ENCODE results near the gene IGSF11. TPM values are rescaled to one million over a fixed set of nuclear protein-coding genes. Genes with fewer than 3 reads are reported as not detected.

The IGSF11 gene
- total RNA-seq, 2 experiments from 2014 or later, result 2.0 to 2.5 TPM

- POLR2A ChIA-PET, result no interaction called here
- ATAC-seq, result no peak
- no peak overlapping the region for H3K4me3 Mint-ChIP-seq
These were observed 9.4 kb downstream of the IGSF11 start for GRCh38 chr3:119025171-119025795.

GRCh38 chr3:119019767-119020518 is 14.7 kb downstream of the IGSF11 start:
- Mint-ChIP-seq H3K27ac (peak overlapping the region; percentile 43), H3K4me1 (ENCODE audit: low read depth) (peaks cover 4% of the 10 kb centered on the region), H3K27me3 (ENCODE audit: low read depth) (peaks cover 6% of the 10 kb centered on the region), H3K9me3 (ENCODE audit: insufficient read depth) (no peaks in the 10 kb centered on the region), H3K4me3 (no peak overlapping the region), H3K36me3 (ENCODE audit: low read depth) (no peaks in the 10 kb centered on the region)
- CTCF ChIA-PET, result no interaction called here
- ATAC-seq (no peak), DNase-seq (no peak)
- POLR2A ChIA-PET, result no interaction called here

More at GRCh38 chr3:119025171-119025795, 9.4 kb downstream of the IGSF11 start:
- CTCF ChIA-PET, result interaction anchor here (0.8 to 2.7 kb wide), 2 partner anchors 9 to 141 kb away, joined by 3 to 18 read pairs; partner anchors contain the start of gene IGSF11
- Mint-ChIP-seq H3K36me3 (ENCODE audit: low read depth) (no peaks in the 10 kb centered on the region), H3K27ac (no peak overlapping the region), H3K9me3 (ENCODE audit: insufficient read depth) (no peaks in the 10 kb centered on the region), H3K27me3 (ENCODE audit: low read depth) (peaks cover 8% of the 10 kb centered on the region), H3K4me1 (ENCODE audit: low read depth) (peaks cover under 1% of the 10 kb centered on the region)
- no peak for DNase-seq

GRCh38 chr3:119018690-119019463 is 15.8 kb downstream of the IGSF11 start:
- ATAC-seq (no peak), DNase-seq (no peak)
- ChIA-PET POLR2A (no interaction called here), CTCF (interaction anchor here (1.9 kb wide), 1 partner anchor 135 kb away, joined by 5 read pairs; no protein-coding TSS in a partner anchor)
- Mint-ChIP-seq H3K4me1 (ENCODE audit: low read depth) (peaks cover 4% of the 10 kb centered on the region), H3K27ac (no peak overlapping the region), H3K9me3 (ENCODE audit: insufficient read depth) (no peaks in the 10 kb centered on the region), H3K36me3 (ENCODE audit: low read depth) (no peaks in the 10 kb centered on the region), H3K27me3 (ENCODE audit: low read depth) (peaks cover 6% of the 10 kb centered on the region), H3K4me3 (no peak overlapping the region)

- no peak for ATAC-seq
These were observed 18.7 kb downstream of the IGSF11 start for GRCh38 chr3:119015942-119016341.

GRCh38 chr3:119013951-119014350 is 20.7 kb downstream of the IGSF11 start:
- H3K9me3 Mint-ChIP-seq (ENCODE audit: insufficient read depth), result no peaks in the 10 kb centered on the region
- ChIA-PET CTCF (no interaction called here), POLR2A (no interaction called here)
- no peaks in the 10 kb centered on the region for H3K36me3 Mint-ChIP-seq (ENCODE audit: low read depth)
- H3K27me3 Mint-ChIP-seq (ENCODE audit: low read depth), result peaks cover 4% of the 10 kb centered on the region
- H3K4me3 Mint-ChIP-seq, result no peak overlapping the region
- DNase-seq (no peak), ATAC-seq (no peak)
- H3K27ac Mint-ChIP-seq, result no peak overlapping the region
- H3K4me1 Mint-ChIP-seq (ENCODE audit: low read depth), result no peaks in the 10 kb centered on the region

More at GRCh38 chr3:119015942-119016341, 18.7 kb downstream of the IGSF11 start:
- no peaks in the 10 kb centered on the region for H3K9me3 Mint-ChIP-seq (ENCODE audit: insufficient read depth)
- DNase-seq, result no peak
- CTCF ChIA-PET, result interaction anchor here (0.8 to 1.0 kb wide), 2 partner anchors 18 to 131 kb away, joined by 3 to 4 read pairs; partner anchors contain the start of gene IGSF11
- POLR2A ChIA-PET, result no interaction called here
- peaks cover 4% of the 10 kb centered on the region for H3K27me3 Mint-ChIP-seq (ENCODE audit: low read depth)
- H3K36me3 Mint-ChIP-seq (ENCODE audit: low read depth), result no peaks in the 10 kb centered on the region
- no peak overlapping the region for H3K4me3 Mint-ChIP-seq
- no peak overlapping the region for H3K27ac Mint-ChIP-seq
- peaks cover 4% of the 10 kb centered on the region for H3K4me1 Mint-ChIP-seq (ENCODE audit: low read depth)

GRCh38 chr3:119011528-119011927 is 23.1 kb downstream of the IGSF11 start:
- no peak for DNase-seq
- POLR2A ChIA-PET, result no interaction called here
- Mint-ChIP-seq H3K27ac (peak overlapping the region; percentile 36), H3K4me3 (no peak overlapping the region), H3K27me3 (ENCODE audit: low read depth) (peaks cover 4% of the 10 kb centered on the region), H3K4me1 (ENCODE audit: low read depth) (no peaks in the 10 kb centered on the region), H3K36me3 (ENCODE audit: low read depth) (peaks cover 3% of the 10 kb centered on the region), H3K9me3 (ENCODE audit: insufficient read depth) (peaks cover 8% of the 10 kb centered on the region)
- ATAC-seq, result no peak
- CTCF ChIA-PET, result no interaction called here

- ATAC-seq, result no peak
- no peaks in the 10 kb centered on the region for H3K27me3 Mint-ChIP-seq (ENCODE audit: low read depth)
- ChIA-PET POLR2A (no interaction called here), CTCF (no interaction called here)
- no peaks in the 10 kb centered on the region for H3K9me3 Mint-ChIP-seq (ENCODE audit: insufficient read depth)
- no peaks in the 10 kb centered on the region for H3K36me3 Mint-ChIP-seq (ENCODE audit: low read depth)
- no peaks in the 10 kb centered on the region for H3K4me1 Mint-ChIP-seq (ENCODE audit: low read depth)
- H3K27ac Mint-ChIP-seq, result no peak overlapping the region
- DNase-seq, result no peak
- H3K4me3 Mint-ChIP-seq, result no peak overlapping the region
These were observed 37.5 kb downstream of the IGSF11 start for GRCh38 chr3:118997190-118997589.

GRCh38 chr3:118991775-118992174 is 42.9 kb downstream of the IGSF11 start:
- H3K4me1 Mint-ChIP-seq (ENCODE audit: low read depth), result peaks cover under 1% of the 10 kb centered on the region
- ChIA-PET CTCF (no interaction called here), POLR2A (no interaction called here)
- H3K36me3 Mint-ChIP-seq (ENCODE audit: low read depth), result no peaks in the 10 kb centered on the region
- H3K9me3 Mint-ChIP-seq (ENCODE audit: insufficient read depth), result no peaks in the 10 kb centered on the region
- no peaks in the 10 kb centered on the region for H3K27me3 Mint-ChIP-seq (ENCODE audit: low read depth)
- H3K4me3 Mint-ChIP-seq, result no peak overlapping the region
- no peak overlapping the region for H3K27ac Mint-ChIP-seq
- DNase-seq, result no peak
- no peak for ATAC-seq

- no peaks in the 10 kb centered on the region for H3K27me3 Mint-ChIP-seq (ENCODE audit: low read depth)
- ATAC-seq (no peak), DNase-seq (no peak)
- H3K4me1 Mint-ChIP-seq (ENCODE audit: low read depth), result peaks cover 4% of the 10 kb centered on the region
- H3K9me3 Mint-ChIP-seq (ENCODE audit: insufficient read depth), result no peaks in the 10 kb centered on the region
- H3K27ac Mint-ChIP-seq, result no peak overlapping the region
- H3K4me3 Mint-ChIP-seq, result no peak overlapping the region
- H3K36me3 Mint-ChIP-seq (ENCODE audit: low read depth), result no peaks in the 10 kb centered on the region
- POLR2A ChIA-PET, result no interaction called here
- CTCF ChIA-PET, result no interaction called here
These were observed 43.7 kb downstream of the IGSF11 start for GRCh38 chr3:118990823-118991560.

- ATAC-seq, result no peak
- POLR2A ChIA-PET, result no interaction called here
- H3K4me1 Mint-ChIP-seq (ENCODE audit: low read depth), result peaks cover 23% of the 10 kb centered on the region
- no peaks in the 10 kb centered on the region for H3K9me3 Mint-ChIP-seq (ENCODE audit: insufficient read depth)
- CTCF ChIA-PET, result interaction anchor here (0.6 to 1.0 kb wide), 2 partner anchors 100 to 104 kb away, joined by 3 read pairs; no protein-coding TSS in a partner anchor
- no peaks in the 10 kb centered on the region for H3K36me3 Mint-ChIP-seq (ENCODE audit: low read depth)
- no peaks in the 10 kb centered on the region for H3K27me3 Mint-ChIP-seq (ENCODE audit: low read depth)
- no peak overlapping the region for H3K27ac Mint-ChIP-seq
- no peak for DNase-seq
- no peak overlapping the region for H3K4me3 Mint-ChIP-seq
These were observed 46.2 kb downstream of the IGSF11 start for GRCh38 chr3:118988198-118989130.

GRCh38 chr3:118987477-118987876 is 47.2 kb downstream of the IGSF11 start:
- Mint-ChIP-seq H3K27ac (no peak overlapping the region), H3K9me3 (ENCODE audit: insufficient read depth) (no peaks in the 10 kb centered on the region), H3K4me3 (no peak overlapping the region), H3K4me1 (ENCODE audit: low read depth) (peaks cover 28% of the 10 kb centered on the region), H3K36me3 (ENCODE audit: low read depth) (no peaks in the 10 kb centered on the region), H3K27me3 (ENCODE audit: low read depth) (peaks cover 2% of the 10 kb centered on the region)
- POLR2A ChIA-PET, result no interaction called here
- CTCF ChIA-PET, result interaction anchor here (0.6 to 1.7 kb wide), 2 partner anchors 99 to 103 kb away, joined by 3 to 4 read pairs; no protein-coding TSS in a partner anchor
- ATAC-seq (no peak), DNase-seq (no peak)
